A549 (cell line): ENCODE measurements around the gene KDF1. TPM values are rescaled to one million over a fixed set of nuclear protein-coding genes. Genes with fewer than 3 reads are reported as not detected.

Source experiments
- ATAC-seq, 2 experiments: fragments of 200-7000 bp in 1 of 2; fragments of >200 bp in 1 of 2; cut with Nextera tagmentation in 1 of 2; cut with Tn5 transposase in 1 of 2; 3 replicates each; pipeline versions ENCODE4 v1.8.0 to v1.9.1; 2018 to 2020; ENCODE audit warnings: mild to moderate bottlenecking in 1 of 2, moderate library complexity in 1 of 2
- CTCF ChIA-PET: fragments of 300-600 bp; sonication (Branson Sonifier 250); formaldehyde crosslinking; extraction: SDS; loops from one replicate; lab custom pipeline; 2021; ENCODE audit warnings: antibody characterized with exemption, inconsistent platforms; lab: Yijun Ruan, JAX
- POLR2A ChIA-PET: fragments of 350-600 bp; formaldehyde crosslinking; extraction: SDS; loops from one replicate; lab custom pipeline; 2021; ENCODE audit warnings: antibody characterized with exemption, inconsistent platforms; lab: Yijun Ruan, JAX
- DNase-seq, 2 experiments: peaks; one replicate each; pipeline versions ENCODE4 v3.0.0 to v3.0.0-alpha.2; 2011 to 2016; ENCODE audit warnings: low read depth in 1 of 2, low spot score in 1 of 2
- FAIRE-seq: peaks from 2 replicates; lab custom pipeline; 2011; peaks lifted over from hg19 to GRCh38; lab: Jason Lieb, UNC
- H3K27ac ChIP-seq, 2 experiments: fragments of >200 bp; sonication (Bioruptor Twin); formaldehyde crosslinking; 3 replicates each; pipeline ENCODE4 v1.5.1; 2016 to 2017
- H3K4me1 ChIP-seq: fragments of >200 bp; sonication (Bioruptor Twin); formaldehyde crosslinking; 3 replicates; pipeline ENCODE4 v1.6.1; 2016
- H3K4me2 ChIP-seq: fragments of >200 bp; sonication (Bioruptor Twin); formaldehyde crosslinking; 3 replicates; pipeline ENCODE4 v1.6.1; 2016
- H3K4me3 ChIP-seq: fragments of >200 bp; sonication (Bioruptor Twin); formaldehyde crosslinking; 3 replicates; pipeline ENCODE4 v1.5.1; 2016
- H3K9me3 ChIP-seq: fragments of >200 bp; sonication (Bioruptor Twin); formaldehyde crosslinking; 3 replicates; pipeline ENCODE4 v1.6.1; 2016
- BHLHE40 ChIP-seq: IDR thresholded peaks from 2 replicates; pipeline ENCODE4 v1.6.1; 2012; ENCODE audit warnings: low read depth, low read length, inconsistent platforms
- CBX8 ChIP-seq: fragments of 200-600 bp; sonication (generic); IDR thresholded peaks from 2 replicates; pipeline ENCODE4 v1.6.1; 2016
- CTCF ChIP-seq: fragments of >200 bp; sonication (Bioruptor Twin); formaldehyde crosslinking; IDR thresholded peaks from 3 replicates; pipeline ENCODE4 v1.5.1; 2016
- FOSB ChIP-seq: fragments of 250-450 bp; sonication (Bioruptor Pico); IDR thresholded peaks from 2 replicates; pipeline ENCODE4 v1.5.0; 2020; ENCODE audit warnings: mild to moderate bottlenecking, moderate library complexity
- GATA3 ChIP-seq: IDR thresholded peaks from 2 replicates; pipeline ENCODE4 v1.6.1; 2012; ENCODE audit warnings: borderline replicate concordance
- HOXB5 ChIP-seq: fragments of 250-450 bp; sonication (Bioruptor Pico); IDR thresholded peaks from 2 replicates; pipeline ENCODE4 v1.5.0; 2020; ENCODE audit warnings: mild to moderate bottlenecking, moderate library complexity
- JUN ChIP-seq, 2 experiments: fragments of >200 bp; sonication (Bioruptor Twin); formaldehyde crosslinking; IDR thresholded peaks; 2 replicates in 1 of 2; 3 replicates in 1 of 2; pipeline ENCODE4 v1.6.1; 2016 to 2017
- PBX3 ChIP-seq: IDR thresholded peaks from 2 replicates; pipeline ENCODE4 v1.6.1; 2012
- POLR2A ChIP-seq: IDR thresholded peaks from 2 replicates; pipeline ENCODE4 v1.6.1; 2012; ENCODE audit warnings: mild to moderate bottlenecking, low read length
- POLR2AphosphoS2 ChIP-seq: conservative IDR thresholded peaks from 2 replicates; pipeline ENCODE4 v1.6.1; 2012; ENCODE audit warnings: low read length, improper control_type of control experiment, inconsistent platforms
- RNF2 ChIP-seq: fragments of 200-600 bp; sonication (generic); IDR thresholded peaks from 2 replicates; pipeline ENCODE4 v1.6.1; 2016; ENCODE audit warnings: low read depth, mild to moderate bottlenecking, antibody characterized with exemption, moderate library complexity, borderline replicate concordance
- TP53 ChIP-seq: fragments of 250-450 bp; sonication (Bioruptor Pico); IDR thresholded peaks from 2 replicates; pipeline ENCODE4 v1.5.0; 2021; ENCODE audit warnings: mild to moderate bottlenecking, moderate library complexity
- ZNF302 ChIP-seq: fragments of 250-450 bp; sonication (Bioruptor Pico); IDR thresholded peaks from 2 replicates; pipeline ENCODE4 v1.9.0; 2021; ENCODE audit warnings: inconsistent platforms, mild to moderate bottlenecking, moderate library complexity
- ZSCAN20 ChIP-seq: fragments of 250-450 bp; sonication (Bioruptor Pico); IDR thresholded peaks from 2 replicates; pipeline ENCODE4 v1.8.0; 2022; ENCODE audit warnings: mild to moderate bottlenecking, moderate library complexity
- WGBS: methylation state at CpG from one replicate; pipeline ENCODE4 v1.1.6; 2017; ENCODE audit errors: missing lambda C conversion rate; 5-methylcytosine and 5-hydroxymethylcytosine counted together
- polyA plus RNA-seq, 4 experiments: library from polyadenylated mRNA; depleted of rRNA in 3 of 4; stranded (reverse); fragments of >200 nt; fragmentation: RNase III in 1 of 4; extraction: RNeasy Plus Mini Kit Qiagen cat#74134 plus additional on column Dnase treatment in 1 of 4; gene quantifications; 2 replicates in 3 of 4; 3 replicates in 1 of 4; pipeline ENCODE4 v1.2.3, GENCODE V29; 2011 to 2017
- TF ChIP-seq, protein P1 (sequence below): fragments of 250-450 bp; sonication (Bioruptor Pico); IDR thresholded peaks from 2 replicates; pipeline ENCODE4 v1.5.0; 2021; ENCODE audit warnings: mild to moderate bottlenecking, moderate library complexity, borderline replicate concordance
- TF ChIP-seq, protein P2 (sequence below): fragments of 450-650 bp; IDR thresholded peaks from 2 replicates; pipeline ENCODE4 v1.6.1; 2014; ENCODE audit warnings: antibody characterized with exemption

KDF1 gene
- polyA plus RNA-seq, 2 of the 4 experiments (the other 2 are of a cell fraction): not detected

GRCh38 chr1:27004471-27005165, 44.4 kb upstream of the KDF1 start:
- 52% methylated on average over 7 of the region's 10 CpGs for WGBS
- CTCF ChIA-PET: interaction anchor here (1.1 to 1.6 kb wide), 3 partner anchors 35 to 92 kb away, joined by 3 to 9 read pairs (median 3); no protein-coding TSS in a partner anchor

GRCh38 chr1:27003745-27004470, 43.6 kb upstream of the KDF1 start:
- WGBS: 68% methylated on average over 5 of the region's 7 CpGs
- CTCF ChIA-PET: interaction anchor here (1.1 to 1.6 kb wide), 3 partner anchors 34 to 93 kb away, joined by 3 to 9 read pairs (median 3); no protein-coding TSS in a partner anchor
- no peak; a peak in 1 of 6 replicates for ATAC-seq

More at GRCh38 chr1:27004471-27005165, 44.4 kb upstream of the KDF1 start:
- TF ChIP-seq BHLHE40: no peak
- TF ChIP-seq ZNF302: no peak
- TF ChIP-seq GATA3: no peak
- TF ChIP-seq, protein P1, sequence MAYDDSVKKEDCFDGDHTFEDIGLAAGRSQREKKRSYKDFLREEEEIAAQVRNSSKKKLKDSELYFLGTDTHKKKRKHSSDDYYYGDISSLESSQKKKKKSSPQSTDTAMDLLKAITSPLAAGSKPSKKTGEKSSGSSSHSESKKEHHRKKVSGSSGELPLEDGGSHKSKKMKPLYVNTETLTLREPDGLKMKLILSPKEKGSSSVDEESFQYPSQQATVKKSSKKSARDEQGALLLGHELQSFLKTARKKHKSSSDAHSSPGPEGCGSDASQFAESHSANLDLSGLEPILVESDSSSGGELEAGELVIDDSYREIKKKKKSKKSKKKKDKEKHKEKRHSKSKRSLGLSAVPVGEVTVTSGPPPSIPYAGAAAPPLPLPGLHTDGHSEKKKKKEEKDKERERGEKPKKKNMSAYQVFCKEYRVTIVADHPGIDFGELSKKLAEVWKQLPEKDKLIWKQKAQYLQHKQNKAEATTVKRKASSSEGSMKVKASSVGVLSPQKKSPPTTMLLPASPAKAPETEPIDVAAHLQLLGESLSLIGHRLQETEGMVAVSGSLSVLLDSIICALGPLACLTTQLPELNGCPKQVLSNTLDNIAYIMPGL (CRISPR knock-in tag): no peak
- TF ChIP-seq HOXB5 (CRISPR knock-in tag): no peak
- TF ChIP-seq CBX8: no peak
- TF ChIP-seq CTCF: no peak
- TF ChIP-seq PBX3: no peak; the same call in 1 of the 2 replicates
- TF ChIP-seq POLR2A: peak; percentile 13
- TF ChIP-seq, protein P2, sequence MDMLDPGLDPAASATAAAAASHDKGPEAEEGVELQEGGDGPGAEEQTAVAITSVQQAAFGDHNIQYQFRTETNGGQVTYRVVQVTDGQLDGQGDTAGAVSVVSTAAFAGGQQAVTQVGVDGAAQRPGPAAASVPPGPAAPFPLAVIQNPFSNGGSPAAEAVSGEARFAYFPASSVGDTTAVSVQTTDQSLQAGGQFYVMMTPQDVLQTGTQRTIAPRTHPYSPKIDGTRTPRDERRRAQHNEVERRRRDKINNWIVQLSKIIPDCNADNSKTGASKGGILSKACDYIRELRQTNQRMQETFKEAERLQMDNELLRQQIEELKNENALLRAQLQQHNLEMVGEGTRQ: no peak
- 0 out of 2 replicates have a peak, but pooled peaks have one; percentile 40 for TF ChIP-seq TP53 (CRISPR knock-in tag)
- TF ChIP-seq POLR2AphosphoS2: peak; percentile 81; the same call in 1 of the 2 replicates
- TF ChIP-seq FOSB (CRISPR knock-in tag): peak; percentile 35
- TF ChIP-seq JUN (IDR thresholded peaks at IDR 0.05): peak in 1 of 2 experiments; percentile 33; a peak in 1 of 5 replicates
- TF ChIP-seq ZSCAN20 (CRISPR knock-in tag): no peak
- TF ChIP-seq, all 56 proteins: peak for 5
- Histone ChIP-seq H3K9me3 (no peaks in the 10 kb centered on the region), H3K4me1 (peaks cover 68% of the 10 kb centered on the region), H3K4me2 (no peak overlapping the region), H3K4me3 (no peak overlapping the region), H3K27ac (peak overlapping the region; percentile 42 to 67; a peak in 4 of 6 replicates)
- peak; percentile 3 to 10; a peak in 3 of 6 replicates for ATAC-seq
- DNase-seq: peak in 1 of 2 experiments; percentile 50
- POLR2A ChIA-PET: interaction anchor here (1.0 kb wide), 1 partner anchor 11 kb away, joined by 3 read pairs; the partner anchor contains the start of gene TRNP1
- FAIRE-seq: no peak

More at GRCh38 chr1:27003745-27004470, 43.6 kb upstream of the KDF1 start:
- Histone ChIP-seq H3K9me3 (no peaks in the 10 kb centered on the region), H3K27ac (peak overlapping the region; percentile 42 to 67; a peak in 4 of 6 replicates), H3K4me2 (no peak overlapping the region), H3K4me1 (peaks cover 68% of the 10 kb centered on the region), H3K4me3 (no peak overlapping the region)
- no peak for FAIRE-seq
- POLR2A ChIA-PET: no interaction called here
- 0 out of 2 replicates have a peak, but pooled peaks have one; percentile 6 for TF ChIP-seq POLR2A
- TF ChIP-seq RNF2: no peak
- TF ChIP-seq ZNF302: no peak
- no peak for DNase-seq
